Sigmoid colon (tissue), 4 donors: ENCODE measurements around the gene ACACA.

Source experiments
- CTCF ChIP-seq, 4 experiments: fragments of 450-650 bp in 3 of 4; fragments of 200-600 bp in 1 of 4; IDR thresholded peaks; one replicate each; pipeline ENCODE4 v1.5.1; 2016 to 2019; ENCODE audit warnings: antibody characterized with exemption in 4 of 4, mild to moderate bottlenecking in 3 of 4, moderate library complexity in 2 of 4
- EP300 ChIP-seq, 4 donors: sonication (generic); formaldehyde crosslinking; IDR thresholded peaks; one replicate each; pipeline ENCODE4 v1.6.1; 2017; ENCODE audit warnings: antibody characterized with exemption in 4 of 4

GRCh38 chr17:37386462-37386861 is 20.2 kb downstream of the ACACA start:
- no peak for TF ChIP-seq EP300 (IDR thresholded peaks at IDR 0.05)
- TF ChIP-seq CTCF (IDR thresholded peaks at IDR 0.05), result no peak
